ENCODE data around the gene TXNDC9.
"Not testable (repeated sequence)": the region's sequence is repeated elsewhere in the genome, so short reads cannot be mapped to it uniquely, and the experiment has no call there.

GRCh38 chr2:99317873-99318200, 18.3 kb downstream of the TXNDC9 start:
- TF ChIP-seq, protein P1, sequence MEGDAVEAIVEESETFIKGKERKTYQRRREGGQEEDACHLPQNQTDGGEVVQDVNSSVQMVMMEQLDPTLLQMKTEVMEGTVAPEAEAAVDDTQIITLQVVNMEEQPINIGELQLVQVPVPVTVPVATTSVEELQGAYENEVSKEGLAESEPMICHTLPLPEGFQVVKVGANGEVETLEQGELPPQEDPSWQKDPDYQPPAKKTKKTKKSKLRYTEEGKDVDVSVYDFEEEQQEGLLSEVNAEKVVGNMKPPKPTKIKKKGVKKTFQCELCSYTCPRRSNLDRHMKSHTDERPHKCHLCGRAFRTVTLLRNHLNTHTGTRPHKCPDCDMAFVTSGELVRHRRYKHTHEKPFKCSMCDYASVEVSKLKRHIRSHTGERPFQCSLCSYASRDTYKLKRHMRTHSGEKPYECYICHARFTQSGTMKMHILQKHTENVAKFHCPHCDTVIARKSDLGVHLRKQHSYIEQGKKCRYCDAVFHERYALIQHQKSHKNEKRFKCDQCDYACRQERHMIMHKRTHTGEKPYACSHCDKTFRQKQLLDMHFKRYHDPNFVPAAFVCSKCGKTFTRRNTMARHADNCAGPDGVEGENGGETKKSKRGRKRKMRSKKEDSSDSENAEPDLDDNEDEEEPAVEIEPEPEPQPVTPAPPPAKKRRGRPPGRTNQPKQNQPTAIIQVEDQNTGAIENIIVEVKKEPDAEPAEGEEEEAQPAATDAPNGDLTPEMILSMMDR (IDR thresholded peaks at IDR 0.05), result not testable (repeated sequence)
- TF ChIP-seq POLR2A (IDR thresholded peaks at IDR 0.05), result not testable (repeated sequence)
